GDM1 (cell line): ENCODE results near the gene SSMEM1.
A peak's percentile ranks its signal among the peaks of the same experiment; 100 is the strongest.
"Not testable (repeated sequence)": the region's sequence is repeated elsewhere in the genome, so short reads cannot be mapped to it uniquely, and the experiment has no call there.

ENCODE experiments used
- DNase-seq: peaks from one replicate; lab custom pipeline; 2025; lab: John Stamatoyannopoulos, UW

SSMEM1 gene

GRCh38 chr7:130210181-130210935, 2.7 kb downstream of the SSMEM1 start:
- no peak for DNase-seq

DNA sequence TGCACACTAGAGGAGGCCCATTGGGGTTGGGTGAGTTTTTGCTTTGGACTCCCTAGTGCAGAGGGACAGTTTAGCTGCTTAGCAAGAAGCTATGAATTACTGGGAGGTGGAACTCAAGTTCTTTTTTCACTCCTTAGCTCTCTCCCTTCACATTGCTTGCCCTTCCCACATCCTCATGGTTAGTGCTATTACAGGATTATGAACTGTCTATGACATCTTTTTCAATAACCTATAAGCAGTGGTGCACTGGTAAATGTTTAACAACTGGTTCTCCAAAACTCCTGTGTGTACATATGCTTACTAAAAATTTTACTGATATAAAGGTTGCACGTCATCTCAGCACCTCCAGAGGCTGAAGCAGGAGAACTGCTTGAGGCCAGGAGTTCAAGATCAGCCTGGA, 6.2 kb downstream of the SSMEM1 start:
- no peak for DNase-seq

DNA sequence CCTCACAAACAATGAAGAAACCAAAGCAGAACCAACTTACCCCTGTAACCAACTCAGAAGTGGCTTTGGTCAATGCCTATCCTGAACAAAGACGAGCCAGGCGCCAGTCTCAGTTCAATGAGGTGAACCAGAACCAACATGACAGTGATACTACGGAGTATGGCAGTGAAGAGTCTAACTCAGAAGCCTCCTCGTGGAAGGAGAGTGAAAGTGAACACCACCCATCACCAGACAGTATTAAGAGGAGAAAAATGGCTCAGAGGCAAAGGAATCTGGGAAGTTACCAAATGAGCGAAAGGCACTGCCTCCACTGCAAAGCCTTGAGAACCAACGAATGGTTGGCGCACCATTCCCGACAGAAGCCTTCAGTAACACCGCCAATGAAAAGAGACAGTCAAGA, 8.4 kb downstream of the SSMEM1 start:
- DNase-seq: no peak

DNA sequence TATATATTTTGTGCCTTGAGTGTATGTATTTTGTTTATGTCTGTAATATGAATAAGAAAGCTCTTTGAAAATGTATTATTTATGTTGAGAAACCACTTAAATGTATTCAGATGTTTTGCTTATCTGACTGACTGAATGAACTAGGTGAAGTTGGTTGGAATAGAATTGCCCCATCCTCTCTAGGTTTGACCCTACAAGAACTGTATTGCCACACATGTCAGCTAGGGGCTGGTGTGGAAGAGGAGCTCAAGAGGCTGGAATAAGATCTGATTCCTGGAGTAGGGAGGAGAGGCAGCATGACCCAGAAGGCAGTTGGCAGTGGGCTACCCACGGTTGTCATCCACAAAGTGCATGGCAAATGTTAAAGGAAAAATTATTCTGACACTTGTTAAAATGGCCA, 9.1 kb downstream of the SSMEM1 start:
- no peak for DNase-seq

DNA sequence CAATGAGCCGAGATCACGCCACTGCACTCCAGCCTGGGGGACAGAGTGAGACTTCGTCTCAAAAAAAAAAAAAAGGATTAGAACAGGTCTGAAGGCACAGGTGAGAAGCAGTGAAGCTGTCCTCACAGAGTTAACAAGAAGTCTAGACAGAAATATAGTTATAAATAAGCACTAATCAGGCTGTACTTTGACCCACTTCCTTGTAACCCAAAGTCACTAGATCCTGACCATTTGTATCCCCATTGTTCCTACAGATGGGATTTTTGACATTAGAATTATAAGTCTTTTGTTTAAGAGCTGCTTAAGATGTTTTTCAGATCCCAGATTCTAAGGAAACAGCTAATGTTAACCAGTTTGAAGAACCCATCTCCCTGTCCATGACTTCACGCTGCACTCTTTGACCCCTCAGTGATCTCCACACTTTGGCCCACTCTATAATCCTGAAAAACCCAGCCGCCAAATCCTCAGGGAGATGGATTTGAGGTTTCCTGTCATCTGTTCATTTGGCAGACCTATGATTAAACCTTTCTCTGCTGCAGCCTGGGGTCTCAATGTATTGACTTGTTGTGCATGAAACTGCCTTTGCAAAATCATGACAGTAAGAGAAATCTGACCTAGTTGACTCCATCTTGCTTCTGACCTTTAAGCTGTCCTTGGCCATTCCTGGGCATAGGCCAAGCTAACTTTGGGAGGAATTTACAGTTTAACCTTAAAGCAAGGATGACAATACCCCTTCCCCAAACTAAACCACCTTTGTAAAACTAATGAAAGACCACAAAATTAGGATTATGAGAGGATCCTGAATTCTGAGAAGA, 11.4 kb downstream of the SSMEM1 start:
- DNase-seq: no peak

DNA sequence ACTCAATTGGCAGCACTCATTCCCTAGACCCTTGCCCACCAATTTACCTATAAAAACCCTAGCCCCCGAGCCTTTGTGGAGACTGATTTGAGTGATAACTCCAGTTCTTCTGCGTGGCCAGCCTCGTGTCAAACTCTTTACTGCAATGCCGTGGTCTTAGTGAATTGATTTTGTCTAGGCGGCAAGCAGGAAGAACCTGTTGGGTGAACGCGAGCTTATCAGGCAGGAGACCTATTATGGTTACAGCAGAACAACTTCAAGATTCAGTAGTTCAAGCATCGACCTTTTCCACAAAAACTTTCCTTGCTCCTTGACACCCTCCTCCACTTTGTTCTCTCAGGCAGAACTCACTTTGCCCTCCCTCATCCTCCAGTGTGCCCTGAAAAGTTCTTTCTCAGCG, 12.2 kb downstream of the SSMEM1 start:
- no peak for DNase-seq

DNA sequence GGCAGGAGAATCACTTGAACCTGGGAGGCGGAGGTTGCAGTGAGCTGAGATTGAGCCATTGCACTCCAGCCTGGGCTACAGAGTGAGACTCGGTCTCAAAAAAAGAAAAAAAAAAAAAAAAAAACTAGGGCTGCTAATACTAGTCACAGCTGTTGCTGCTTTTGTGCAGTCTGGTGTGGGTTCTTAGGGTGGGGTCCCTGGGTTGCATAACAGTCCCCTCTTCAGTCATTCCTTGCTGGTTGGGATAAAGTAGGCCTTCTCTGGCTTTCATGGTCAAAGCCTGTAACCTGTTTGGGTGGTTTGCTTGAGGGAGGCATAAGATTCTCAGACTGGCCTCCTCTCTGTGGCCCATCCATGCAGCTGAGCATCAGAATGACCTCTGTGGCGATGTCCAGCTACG, 14.1 kb downstream of the SSMEM1 start:
- DNase-seq: no peak

GRCh38 chr7:130223646-130224045, 16.0 kb downstream of the SSMEM1 start:
- DNase-seq: no peak

DNA sequence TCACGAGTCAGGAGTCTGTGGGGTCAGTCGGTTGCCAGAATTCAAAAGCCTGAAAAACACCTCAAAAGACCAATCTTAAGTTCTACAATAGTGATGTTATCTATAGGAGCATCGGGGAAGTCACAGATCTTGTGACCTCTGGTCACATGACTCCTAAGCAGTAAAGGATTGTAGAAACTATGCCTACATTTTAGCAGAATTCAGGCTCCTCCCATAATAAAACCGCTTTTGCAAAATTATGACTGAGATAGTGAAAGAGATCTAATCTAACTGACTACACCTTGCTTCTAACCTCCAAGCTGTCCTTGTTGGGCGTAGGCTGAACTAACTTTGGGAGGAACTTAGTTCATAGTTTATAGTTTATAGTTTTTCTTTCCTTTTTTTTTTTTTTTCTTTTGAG, 16.6 kb downstream of the SSMEM1 start:
- DNase-seq: no peak

DNA sequence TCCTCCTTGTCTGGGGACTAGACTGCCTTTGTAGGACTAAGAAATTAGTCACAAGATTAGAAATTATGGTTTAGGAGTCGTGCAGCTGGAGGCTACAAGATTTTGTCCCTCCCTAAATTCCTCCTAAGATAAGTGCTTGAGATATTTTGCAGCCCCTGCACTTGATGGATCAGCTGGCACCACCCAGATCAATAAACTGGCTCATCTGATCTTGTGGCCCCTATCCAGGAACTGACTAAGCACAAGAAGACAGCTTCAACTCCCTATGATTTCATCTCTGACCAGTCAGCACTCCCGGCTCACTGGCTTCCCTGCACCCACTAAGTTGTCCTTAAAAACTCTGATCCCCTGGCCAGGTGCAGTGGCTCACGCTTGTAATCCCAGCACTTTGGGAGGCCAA, 17.3 kb downstream of the SSMEM1 start:
- DNase-seq: not testable (repeated sequence)

- no peak for DNase-seq
Observed at GRCh38 chr7:130226333-130226732, 18.7 kb downstream of the SSMEM1 start.

DNA sequence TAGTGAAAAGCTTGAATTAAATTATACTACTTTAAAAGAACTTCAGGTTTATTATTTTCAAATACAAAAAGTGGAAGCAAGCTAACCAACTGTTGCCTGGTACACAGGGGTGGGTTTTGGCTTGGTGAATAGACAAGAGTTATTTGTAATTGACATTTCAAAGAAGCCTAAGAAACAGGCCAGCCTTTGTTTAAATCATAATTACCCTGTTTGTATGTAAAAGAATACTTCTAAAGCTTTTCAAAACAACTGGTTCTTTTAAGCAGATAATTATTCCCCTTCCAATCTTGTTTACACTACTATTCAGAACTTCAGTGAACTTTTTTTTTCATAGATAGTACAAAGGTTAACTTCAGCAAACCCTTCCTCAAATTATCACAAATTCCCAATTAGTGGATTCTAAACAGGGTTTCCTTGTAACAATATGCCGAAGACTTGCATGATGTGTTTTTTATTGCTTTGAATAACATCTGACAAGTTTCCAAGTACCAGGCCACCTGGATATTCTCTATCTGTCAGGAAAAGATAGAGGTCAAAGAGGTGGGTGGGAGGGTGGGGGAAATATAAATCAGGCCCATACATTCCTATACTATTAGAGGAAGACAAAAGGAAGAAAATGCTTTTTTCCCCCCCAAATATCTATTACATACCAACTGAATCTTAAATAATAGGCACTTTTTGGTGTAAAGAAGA, 20.4 kb downstream of the SSMEM1 start:
- no peak for DNase-seq

GRCh38 chr7:130228840-130229502, 21.3 kb downstream of the SSMEM1 start:
- DNase-seq: peak; percentile 2

DNA sequence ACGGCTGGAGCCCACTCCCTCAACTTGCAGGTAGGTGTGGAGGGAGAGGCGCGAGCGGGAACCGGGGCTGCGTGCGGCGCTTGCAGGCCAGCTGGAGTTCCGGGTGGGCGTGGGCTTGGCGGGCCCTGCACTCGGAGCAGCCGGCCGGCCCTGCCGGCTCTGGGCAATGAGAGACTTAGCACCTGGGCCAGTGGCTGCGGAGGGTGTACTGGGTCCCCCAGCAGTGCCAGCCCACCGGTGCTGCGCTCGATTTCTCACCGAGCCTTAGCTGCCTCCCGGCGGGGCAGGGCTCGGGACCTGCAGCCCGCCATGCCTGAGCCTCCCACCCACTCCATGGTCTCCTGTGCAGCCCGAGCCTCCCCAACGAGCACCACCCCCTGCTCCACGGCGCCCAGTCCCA, 22.3 kb downstream of the SSMEM1 start:
- DNase-seq: not testable (repeated sequence)

GRCh38 chr7:130231792-130232191, 24.1 kb downstream of the SSMEM1 start:
- DNase-seq: no peak

- no peak for DNase-seq
Observed at GRCh38 chr7:130232209-130232608, 24.5 kb downstream of the SSMEM1 start.

GRCh38 chr7:130234078-130234477, 26.4 kb downstream of the SSMEM1 start:
- DNase-seq: no peak

GRCh38 chr7:130236361-130236760, 28.7 kb downstream of the SSMEM1 start:
- DNase-seq: not testable (repeated sequence)

DNA sequence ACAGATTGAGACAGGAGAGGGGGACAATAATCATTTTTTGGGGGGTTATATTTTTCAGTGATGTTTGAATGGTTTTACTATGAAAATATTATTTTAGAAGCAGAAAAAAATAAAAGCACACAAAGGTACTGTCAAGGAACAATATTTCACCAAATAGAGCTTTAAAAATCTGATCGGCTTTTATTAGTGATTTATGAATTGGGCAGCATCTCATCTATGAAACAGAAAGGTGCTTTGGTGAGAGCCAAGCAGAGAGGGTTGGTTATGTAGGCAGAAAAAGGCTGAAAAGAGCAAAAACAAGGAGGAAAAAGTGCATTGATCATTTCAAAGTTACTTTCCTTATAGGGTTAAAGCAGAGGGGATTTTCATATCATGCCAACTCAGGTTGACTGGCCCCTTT, 32.6 kb downstream of the SSMEM1 start:
- DNase-seq: no peak

DNA sequence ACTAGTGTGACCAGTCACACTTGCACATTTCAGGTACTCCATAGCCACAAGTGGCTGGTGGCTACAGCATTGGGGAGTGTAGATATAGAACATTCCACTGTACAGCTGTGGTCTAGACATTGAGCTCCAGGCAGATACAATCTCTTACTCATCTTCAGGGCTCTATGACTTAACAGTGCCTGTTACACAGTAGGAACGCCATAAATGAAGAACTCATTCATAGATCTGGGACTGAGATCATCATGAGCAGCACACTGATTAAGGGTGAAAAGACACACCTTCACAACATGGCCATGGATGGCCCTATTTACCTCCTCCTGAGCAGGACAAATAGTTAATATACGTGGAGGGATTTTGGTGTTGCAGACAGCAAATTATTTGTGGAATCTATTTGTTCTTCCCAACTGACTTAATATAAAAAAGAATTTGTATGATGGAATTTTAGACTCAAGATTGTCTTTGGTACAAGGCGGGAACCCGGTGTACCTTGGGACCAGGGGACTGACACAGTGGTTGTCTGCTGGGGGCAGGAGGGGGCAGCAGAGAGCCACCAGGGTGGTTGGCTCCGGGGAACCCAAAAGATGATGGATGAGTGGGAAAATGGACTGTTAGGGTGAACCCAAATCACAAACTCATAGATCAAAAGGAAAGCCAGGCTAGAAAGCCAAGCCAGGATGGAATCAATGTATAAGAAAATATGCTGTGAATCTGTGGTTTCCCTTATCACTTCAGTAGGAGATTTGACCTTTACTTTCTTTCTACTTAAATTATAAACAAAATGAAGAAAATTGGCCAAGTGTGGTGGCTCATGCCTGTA, 34.7 kb downstream of the SSMEM1 start:
- DNase-seq: peak; percentile 54

- DNase-seq: not testable (repeated sequence)
Observed at GRCh38 chr7:130243486-130243885, 35.8 kb downstream of the SSMEM1 start.
